MM.1S (cell line): ENCODE measurements around the gene LRTM2.

Source experiments
- DNase-seq: peaks from one replicate; pipeline ENCODE4 v3.0.0-alpha.2; 2015
- H2AFZ ChIP-seq: fragments of 300-600 bp; sonication (generic); 2 replicates; pipeline ENCODE4 v1.6.0; 2016; ENCODE audit warnings: antibody characterized with exemption, low read length
- H3F3A ChIP-seq: fragments of 300-600 bp; sonication (generic); 2 replicates; pipeline ENCODE4 v1.6.1; 2016; ENCODE audit warnings: mild to moderate bottlenecking, antibody characterized with exemption, low read length, moderate library complexity, mixed read lengths; ENCODE audit not compliant: insufficient read depth
- H3K27ac ChIP-seq: fragments of 300-600 bp; sonication (generic); 2 replicates; pipeline ENCODE4 v1.5.1; 2016; ENCODE audit warnings: mild to moderate bottlenecking, low read length
- H3K27me3 ChIP-seq: fragments of 300-600 bp; sonication (generic); replicated peaks from 2 replicates; pipeline ENCODE4 v1.6.0; 2016; ENCODE audit warnings: low read length; ENCODE audit not compliant: insufficient read depth
- H3K36me3 ChIP-seq: fragments of 300-600 bp; sonication (generic); replicated peaks from 2 replicates; pipeline ENCODE4 v1.6.1; 2016; ENCODE audit warnings: mild to moderate bottlenecking, low read length, mixed read lengths; ENCODE audit not compliant: insufficient read depth
- H3K4me1 ChIP-seq: fragments of 300-600 bp; sonication (generic); 2 replicates; pipeline ENCODE4 v1.6.1; 2016; ENCODE audit warnings: low read length, mixed read lengths
- H3K4me2 ChIP-seq: fragments of 300-600 bp; sonication (generic); 2 replicates; pipeline ENCODE4 v1.6.0; 2016; ENCODE audit warnings: low read depth, low read length
- H3K4me3 ChIP-seq: fragments of 300-600 bp; sonication (generic); 2 replicates; pipeline ENCODE4 v1.5.1; 2016; ENCODE audit warnings: low read length, mixed read lengths
- H3K79me2 ChIP-seq: fragments of 300-600 bp; sonication (generic); 2 replicates; pipeline ENCODE4 v1.6.1; 2016; ENCODE audit warnings: mixed run types, low read length, mixed read lengths
- H3K9ac ChIP-seq: fragments of 300-600 bp; sonication (generic); 2 replicates; pipeline ENCODE4 v1.6.1; 2016; ENCODE audit warnings: low read length, mixed read lengths
- H3K9me2 ChIP-seq: fragments of 300-600 bp; sonication (generic); replicated peaks from 2 replicates; pipeline ENCODE4 v1.6.1; 2016; ENCODE audit warnings: mild to moderate bottlenecking, low read length, mixed read lengths; ENCODE audit not compliant: insufficient read depth
- H3K9me3 ChIP-seq: fragments of 300-600 bp; sonication (generic); replicated peaks from 2 replicates; pipeline ENCODE4 v1.6.1; 2016; ENCODE audit warnings: mild to moderate bottlenecking, low read length, mixed read lengths; ENCODE audit not compliant: insufficient read depth
- H4K20me1 ChIP-seq: fragments of 300-600 bp; sonication (generic); 2 replicates; pipeline ENCODE4 v1.6.1; 2016; ENCODE audit warnings: mild to moderate bottlenecking, low read length, moderate library complexity, mixed read lengths; ENCODE audit not compliant: insufficient read depth
- EZH2 ChIP-seq: fragments of 300-600 bp; sonication (generic); optimal IDR thresholded peaks from 2 replicates; pipeline ENCODE3; 2017; ENCODE audit warnings: low read depth, mild to moderate bottlenecking, antibody characterized with exemption, low read length, mixed read lengths
- EZH2phosphoT487 ChIP-seq: fragments of 300-600 bp; sonication (generic); IDR thresholded peaks from 2 replicates; pipeline ENCODE4 v1.6.1; 2018; ENCODE audit warnings: antibody characterized with exemption, low read length
- TF ChIP-seq, protein P1 (sequence below): fragments of 300-600 bp; sonication (generic); IDR thresholded peaks from 2 replicates; pipeline ENCODE4 v1.5.1; 2016; ENCODE audit warnings: antibody characterized with exemption, low read length, mixed read lengths

Gene LRTM2

DNA sequence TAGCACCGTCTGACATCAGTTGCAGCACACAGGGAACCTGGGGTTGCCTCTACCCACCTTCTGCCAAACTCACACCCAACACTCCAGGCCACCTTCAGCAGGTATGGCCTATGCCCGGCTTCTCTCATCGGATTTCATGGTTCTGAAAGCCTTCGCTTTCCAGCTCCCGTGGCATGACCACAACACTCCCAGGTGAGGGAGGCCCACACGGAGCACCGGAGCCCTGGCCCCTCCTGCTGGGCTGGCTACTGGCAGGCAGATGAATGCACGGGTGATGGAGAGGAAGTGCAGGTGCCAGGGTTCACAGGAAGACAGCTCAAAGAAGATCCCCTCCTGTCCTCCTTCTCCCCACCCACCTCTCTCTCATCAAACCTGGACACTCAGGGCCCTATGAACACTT, 60.9 kb downstream of the LRTM2 start:
- Histone ChIP-seq H3K9me3 (no peaks in the 10 kb centered on the region), H3K4me1 (no peaks in the 10 kb centered on the region), H2AFZ (no peak overlapping the region), H3K4me3 (no peak overlapping the region), H3K27me3 (no peaks in the 10 kb centered on the region; the same call in 1 of the 2 replicates), H3K4me2 (no peak overlapping the region), H3K9ac (no peak overlapping the region), H3K36me3 (no peaks in the 10 kb centered on the region), H3K79me2 (no peaks in the 10 kb centered on the region), H4K20me1 (no peaks in the 10 kb centered on the region), H3F3A (no peaks in the 10 kb centered on the region), H3K9me2 (no peaks in the 10 kb centered on the region), H3K27ac (no peak overlapping the region)
- TF ChIP-seq, protein P1, sequence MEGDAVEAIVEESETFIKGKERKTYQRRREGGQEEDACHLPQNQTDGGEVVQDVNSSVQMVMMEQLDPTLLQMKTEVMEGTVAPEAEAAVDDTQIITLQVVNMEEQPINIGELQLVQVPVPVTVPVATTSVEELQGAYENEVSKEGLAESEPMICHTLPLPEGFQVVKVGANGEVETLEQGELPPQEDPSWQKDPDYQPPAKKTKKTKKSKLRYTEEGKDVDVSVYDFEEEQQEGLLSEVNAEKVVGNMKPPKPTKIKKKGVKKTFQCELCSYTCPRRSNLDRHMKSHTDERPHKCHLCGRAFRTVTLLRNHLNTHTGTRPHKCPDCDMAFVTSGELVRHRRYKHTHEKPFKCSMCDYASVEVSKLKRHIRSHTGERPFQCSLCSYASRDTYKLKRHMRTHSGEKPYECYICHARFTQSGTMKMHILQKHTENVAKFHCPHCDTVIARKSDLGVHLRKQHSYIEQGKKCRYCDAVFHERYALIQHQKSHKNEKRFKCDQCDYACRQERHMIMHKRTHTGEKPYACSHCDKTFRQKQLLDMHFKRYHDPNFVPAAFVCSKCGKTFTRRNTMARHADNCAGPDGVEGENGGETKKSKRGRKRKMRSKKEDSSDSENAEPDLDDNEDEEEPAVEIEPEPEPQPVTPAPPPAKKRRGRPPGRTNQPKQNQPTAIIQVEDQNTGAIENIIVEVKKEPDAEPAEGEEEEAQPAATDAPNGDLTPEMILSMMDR = no peak
- TF ChIP-seq EZH2 (no peak), EZH2phosphoT487 (no peak)
- no peak for DNase-seq

DNA sequence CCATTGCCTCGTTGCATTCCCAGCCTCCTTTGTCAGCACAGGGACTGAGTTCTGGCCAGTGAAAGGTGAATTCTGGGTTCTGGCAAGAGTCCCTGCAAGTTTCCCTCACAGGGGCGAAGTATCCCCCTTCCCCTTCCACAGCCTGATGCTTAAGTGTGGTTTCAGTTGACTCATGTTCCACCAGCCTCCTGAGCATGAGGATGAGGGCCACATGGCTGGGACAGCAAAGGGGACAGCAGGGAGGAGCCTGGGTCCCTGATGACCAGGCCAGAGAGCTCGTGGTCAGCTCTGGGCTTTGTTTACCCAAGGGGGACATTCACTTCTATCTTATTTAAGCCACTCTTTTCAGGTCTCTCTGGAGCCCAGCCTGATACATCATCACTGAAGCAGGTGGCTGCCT, 61.6 kb downstream of the LRTM2 start:
- Histone ChIP-seq H3K4me1 (no peaks in the 10 kb centered on the region), H3K36me3 (no peaks in the 10 kb centered on the region), H3K9me3 (no peaks in the 10 kb centered on the region), H3K9me2 (no peaks in the 10 kb centered on the region), H2AFZ (no peak overlapping the region), H3K79me2 (no peaks in the 10 kb centered on the region), H3K27me3 (no peaks in the 10 kb centered on the region; the same call in 1 of the 2 replicates), H3K4me2 (no peak overlapping the region), H3F3A (no peaks in the 10 kb centered on the region), H3K4me3 (no peak overlapping the region), H4K20me1 (no peaks in the 10 kb centered on the region), H3K27ac (no peak overlapping the region), H3K9ac (no peak overlapping the region)
- no peak for DNase-seq
- TF ChIP-seq, protein P1 = no peak
- no peak for TF ChIP-seq EZH2
- TF ChIP-seq EZH2phosphoT487 = no peak

DNA sequence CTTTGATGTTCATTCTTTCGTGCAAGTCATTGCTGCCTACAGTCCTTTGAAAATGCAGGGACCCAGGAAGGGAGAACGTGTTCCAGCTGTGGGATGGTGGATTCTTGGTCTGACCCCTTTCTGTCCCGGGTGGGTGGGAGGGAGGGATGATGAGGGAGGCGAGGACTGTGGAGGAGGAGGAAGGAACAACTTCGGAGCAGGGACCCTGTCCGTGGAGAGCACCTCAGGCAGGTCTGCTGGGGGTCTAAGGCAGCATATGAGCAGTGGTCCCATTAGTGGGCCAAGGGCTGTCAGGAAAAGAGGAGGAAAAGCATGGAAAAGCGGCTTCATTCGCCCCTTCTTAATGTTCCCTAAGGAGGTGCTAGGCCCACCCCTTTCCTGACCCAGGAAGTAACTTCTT, 62.0 kb downstream of the LRTM2 start:
- no peaks in the 10 kb centered on the region for H3K36me3 ChIP-seq
- H3K4me3 ChIP-seq = no peak overlapping the region
- no peaks in the 10 kb centered on the region; the same call in 1 of the 2 replicates for H3K27me3 ChIP-seq
- H4K20me1 ChIP-seq = no peaks in the 10 kb centered on the region
- H2AFZ ChIP-seq = no peak overlapping the region
- no peak overlapping the region for H3K27ac ChIP-seq
- H3K9me2 ChIP-seq = no peaks in the 10 kb centered on the region
- DNase-seq = no peak
- no peaks in the 10 kb centered on the region for H3K79me2 ChIP-seq
- no peaks in the 10 kb centered on the region for H3K4me1 ChIP-seq
- TF ChIP-seq EZH2phosphoT487 (no peak), EZH2 (no peak)
- TF ChIP-seq, protein P1 = no peak
- no peak overlapping the region for H3K9ac ChIP-seq
- no peaks in the 10 kb centered on the region for H3F3A ChIP-seq
- H3K9me3 ChIP-seq = no peaks in the 10 kb centered on the region
- H3K4me2 ChIP-seq = no peak overlapping the region
